PFSK-1 (cell line): ENCODE data around the gene ATP2B2.

Experiments used
- FOXP2 ChIP-seq: optimal IDR thresholded peaks from 2 replicates; pipeline ENCODE3; 2011; ENCODE audit warnings: borderline replicate concordance, control low read depth, inconsistent platforms; ENCODE audit not compliant: insufficient read depth; ENCODE audit errors: extremely low read length, extremely low read depth
- POLR2AphosphoS5 ChIP-seq: IDR thresholded peaks from 2 replicates; pipeline ENCODE4 v1.6.1; 2012; ENCODE audit warnings: low read depth, mild to moderate bottlenecking, control low read depth, low read length, moderate library complexity
- REST ChIP-seq, 2 experiments: IDR thresholded peaks; 2 replicates each; pipeline versions ENCODE4 v1.6.1 to v1.8.0; 2011 to 2012; ENCODE audit warnings: low read depth in 2 of 2, low read length in 2 of 2, control low read depth in 1 of 2, inconsistent platforms in 1 of 2, mild to moderate bottlenecking in 1 of 2, moderate library complexity in 1 of 2; ENCODE audit not compliant: insufficient read depth in 1 of 2
- SIN3A ChIP-seq: IDR thresholded peaks from 2 replicates; pipeline ENCODE4 v1.6.1; 2012; ENCODE audit warnings: mild to moderate bottlenecking, low read length, moderate library complexity, borderline replicate concordance; ENCODE audit not compliant: insufficient read depth
- TAF1 ChIP-seq: IDR thresholded peaks from 2 replicates; pipeline ENCODE4 v1.6.1; 2012; ENCODE audit warnings: low read length, control low read depth, borderline replicate concordance; ENCODE audit not compliant: insufficient read depth

The ATP2B2 gene

DNA sequence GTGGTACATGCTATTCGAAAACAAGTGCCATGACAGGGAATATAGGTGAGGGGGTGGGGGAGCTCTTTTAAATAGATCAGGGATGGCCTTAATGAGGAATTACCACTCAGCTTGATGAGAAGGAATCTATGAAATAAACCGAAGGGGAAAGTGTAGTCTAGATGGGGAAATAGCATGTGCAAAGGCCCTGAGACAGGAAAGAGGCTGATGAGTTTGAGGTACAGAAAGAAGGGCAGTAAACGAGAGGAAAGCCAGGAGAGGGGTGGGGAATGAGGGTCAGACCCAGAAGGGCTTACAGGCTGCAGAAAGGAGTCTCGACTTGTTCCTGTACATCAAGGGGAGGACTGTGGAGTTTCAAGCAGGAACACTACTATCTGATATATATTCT, 12.2 kb downstream of the ATP2B2 start:
- no peak for TF ChIP-seq SIN3A
- no peak for TF ChIP-seq REST (IDR thresholded peaks at IDR 0.05; ENCODE audit: insufficient read depth in 1 of 2, low read depth in 2 of 2, low read length in 2 of 2)
- no peak for TF ChIP-seq TAF1
- TF ChIP-seq POLR2AphosphoS5 = no peak
- no peak for TF ChIP-seq FOXP2

GRCh38 chr3:10492364-10493201, 12.8 kb downstream of the ATP2B2 start:
- no peak for TF ChIP-seq FOXP2
- no peak for TF ChIP-seq REST (IDR thresholded peaks at IDR 0.05; ENCODE audit: insufficient read depth in 1 of 2, low read depth in 2 of 2, low read length in 2 of 2)
- no peak for TF ChIP-seq TAF1
- TF ChIP-seq SIN3A = no peak
- TF ChIP-seq POLR2AphosphoS5 = no peak

DNA sequence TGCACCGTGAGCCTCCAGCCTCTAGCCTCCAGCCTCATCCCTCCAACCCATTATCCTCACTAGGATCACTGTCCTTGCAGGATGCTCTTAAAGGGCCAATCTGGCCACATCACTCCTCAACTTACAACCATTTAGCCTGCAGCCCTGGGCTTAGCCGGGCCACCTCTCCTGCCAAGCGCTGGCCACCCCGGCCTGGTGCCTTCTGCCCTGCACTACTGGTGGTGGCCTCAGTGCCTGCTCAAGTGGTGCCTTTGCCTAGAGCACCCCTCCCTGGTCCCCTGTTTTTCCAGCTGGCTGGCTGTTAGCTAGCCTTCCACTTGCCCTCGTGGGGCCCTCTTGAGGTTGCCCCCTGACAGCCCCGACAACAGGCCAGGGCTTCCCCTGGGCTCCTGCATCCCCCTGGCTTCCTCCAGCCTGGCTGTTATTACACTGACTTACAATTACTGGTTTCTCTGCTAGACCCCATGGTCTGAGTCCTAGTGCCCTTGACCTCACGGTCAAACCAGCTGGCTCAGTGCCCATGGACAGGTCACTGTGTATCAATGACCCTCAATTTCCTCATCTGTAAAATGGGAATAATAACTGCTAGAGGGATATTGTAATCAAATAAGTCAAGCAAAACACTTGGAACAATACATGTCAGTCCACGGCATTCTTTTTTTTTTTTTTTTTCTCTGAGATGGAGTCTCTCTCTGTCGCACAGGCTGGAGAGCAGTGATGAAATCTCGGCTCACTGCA, 15.5 kb downstream of the ATP2B2 start:
- TF ChIP-seq REST (IDR thresholded peaks at IDR 0.05; ENCODE audit: insufficient read depth in 1 of 2, low read depth in 2 of 2, low read length in 2 of 2) = no peak
- no peak for TF ChIP-seq POLR2AphosphoS5
- TF ChIP-seq FOXP2 = no peak
- TF ChIP-seq SIN3A = no peak
- TF ChIP-seq TAF1 = no peak

- no peak for TF ChIP-seq SIN3A
- TF ChIP-seq FOXP2 = no peak
- TF ChIP-seq REST (IDR thresholded peaks at IDR 0.05; ENCODE audit: insufficient read depth in 1 of 2, low read depth in 2 of 2, low read length in 2 of 2) = no peak
- no peak for TF ChIP-seq TAF1
- no peak for TF ChIP-seq POLR2AphosphoS5
Measured at GRCh38 chr3:10487988-10488633, 17.3 kb downstream of the ATP2B2 start.
